NCI-H446 (cell line): ENCODE results near the gene MAP3K21.

Experiments used
- DNase-seq, 2 experiments: peaks; one replicate each; lab custom pipeline; 2025; lab: John Stamatoyannopoulos, UW

Gene MAP3K21

GRCh38 chr1:233326319-233326718 is 1.2 kb upstream of the MAP3K21 start:
- no peak for DNase-seq

- DNase-seq, result peak in 1 of 2 experiments; percentile 92
These were observed 493 bp upstream of the MAP3K21 start for GRCh38 chr1:233326811-233327650.

- peak in 1 of 2 experiments; percentile 13 for DNase-seq
These were observed 808 bp downstream of the MAP3K21 start for GRCh38 chr1:233328142-233328921.

GRCh38 chr1:233331676-233332519 is 4.4 kb downstream of the MAP3K21 start:
- no peak for DNase-seq

- no peak for DNase-seq
These were observed 5.6 kb downstream of the MAP3K21 start for GRCh38 chr1:233333086-233333485.

- DNase-seq, result no peak
These were observed 6.6 kb downstream of the MAP3K21 start for GRCh38 chr1:233334092-233334491.

- peak in 1 of 2 experiments; percentile 38 for DNase-seq
These were observed 9.3 kb downstream of the MAP3K21 start for GRCh38 chr1:233336554-233337456.

- DNase-seq, result no peak
These were observed 10.0 kb downstream of the MAP3K21 start for GRCh38 chr1:233337505-233337904.

- no peak for DNase-seq
These were observed 10.6 kb downstream of the MAP3K21 start for GRCh38 chr1:233338102-233338501.

- DNase-seq, result no peak
These were observed 12.6 kb downstream of the MAP3K21 start for GRCh38 chr1:233340031-233340555.

- DNase-seq, result no peak
These were observed 13.5 kb downstream of the MAP3K21 start for GRCh38 chr1:233340966-233341516.

GRCh38 chr1:233342086-233342485 is 14.6 kb downstream of the MAP3K21 start:
- no peak for DNase-seq

GRCh38 chr1:233343262-233343661 is 15.7 kb downstream of the MAP3K21 start:
- no peak for DNase-seq

GRCh38 chr1:233347338-233347737 is 19.8 kb downstream of the MAP3K21 start:
- DNase-seq, result no peak

- no peak for DNase-seq
These were observed 21.6 kb downstream of the MAP3K21 start for GRCh38 chr1:233349137-233349536.

- DNase-seq, result no peak
These were observed 27.5 kb downstream of the MAP3K21 start for GRCh38 chr1:233354983-233355382.

GRCh38 chr1:233355841-233356704 is 28.5 kb downstream of the MAP3K21 start:
- DNase-seq, result no peak

- no peak for DNase-seq
These were observed 29.1 kb downstream of the MAP3K21 start for GRCh38 chr1:233356705-233356987.

- no peak for DNase-seq
These were observed 30.3 kb downstream of the MAP3K21 start for GRCh38 chr1:233357595-233358397.
